Adrenal gland (tissue), 12 donors: Measurements from ENCODE around the gene SLC35C1. TPM values are rescaled to one million over a fixed set of nuclear protein-coding genes. Genes with fewer than 3 reads are reported as not detected.

ENCODE experiments used
- DNase-seq, 7 donors: peaks; one replicate each; pipeline ENCODE4 v3.0.0-alpha.2; 2019 to 2020
- H3K27ac ChIP-seq, 5 donors: fragments of 200-600 bp; sonication (generic) in 4 of 5; 1 replicate in 3 of 5; 2 replicates in 2 of 5; pipeline versions ENCODE4 v1.5.1 to v1.8.0; 2016 to 2020; ENCODE audit warnings: mild to moderate bottlenecking in 1 of 5
- H3K27me3 ChIP-seq: fragments of 200-600 bp; 2 replicates; pipeline ENCODE4 v1.8.0; 2021
- H3K36me3 ChIP-seq, 2 donors: fragments of 200-600 bp; replicated peaks in 1 of 2; 1 replicate in 1 of 2; 2 replicates in 1 of 2; pipeline versions ENCODE4 v1.5.1 to v1.8.0; 2018 to 2022
- H3K4me1 ChIP-seq, 2 donors: fragments of 200-600 bp; replicated peaks in 1 of 2; 1 replicate in 1 of 2; 2 replicates in 1 of 2; pipeline versions ENCODE4 v1.5.1 to v1.8.0; 2018 to 2021
- H3K4me3 ChIP-seq, 4 donors: fragments of 200-600 bp; sonication (generic) in 3 of 4; one replicate each; pipeline ENCODE4 v1.5.1; 2016 to 2018
- H3K9me3 ChIP-seq, 3 donors: fragments of 200-600 bp; sonication (generic) in 1 of 3; replicated peaks in 1 of 3; 1 replicate in 2 of 3; 2 replicates in 1 of 3; pipeline versions ENCODE4 v1.5.1 to v1.8.0; 2016 to 2021
- CTCF ChIP-seq, 6 experiments: fragments of 450-650 bp in 4 of 6; fragments of 200-600 bp in 2 of 6; sonication (generic) in 1 of 6; IDR thresholded peaks; 1 replicate in 5 of 6; 2 replicates in 1 of 6; pipeline versions ENCODE4 v1.5.1 to v1.8.0; 2016 to 2021; ENCODE audit warnings: antibody characterized with exemption in 6 of 6, mild to moderate bottlenecking in 2 of 6, moderate library complexity in 1 of 6
- POLR2A ChIP-seq, 2 donors: fragments of 450-650 bp; IDR thresholded peaks; one replicate each; pipeline ENCODE4 v1.6.1; 2017; ENCODE audit warnings: antibody characterized with exemption in 2 of 2, mild to moderate bottlenecking in 2 of 2, moderate library complexity in 1 of 2
- WGBS, 4 donors: extraction: QIAGEN DNeasy Blood & Tissue Kit in 2 of 4; methylation state at CpG; one replicate each; pipeline versions ENCODE4 v1.1.5 to v1.1.7; 2013 to 2017; 5-methylcytosine and 5-hydroxymethylcytosine counted together
- intact Hi-C, 2 donors: fragments of 100-400 bp; cut with DNase I; formaldehyde crosslinking; loops; one replicate each; pipeline versions ENCODE4 v1.14.1 to v1.15.0; 2022 to 2023
- polyA plus RNA-seq, 3 donors: library from polyadenylated mRNA; stranded (reverse); fragments of 200-250 nt in 2 of 3; fragments of 350-450 nt in 1 of 3; fragmentation: Illumina TruSeq in 1 of 3; extraction: RNeasy Lipid Tissue Mini Kit (QIAGEN cat#74804) in 1 of 3; gene quantifications; one replicate each; pipeline ENCODE4 v1.2.3, GENCODE V29; 2013 to 2014
- total RNA-seq, 9 donors: library from RNA; depleted of rRNA in 4 of 9; stranded (reverse); fragments of >200 nt in 4 of 9; fragments of 120-200 nt in 1 of 9; fragmentation: NEBNext Ultra II Directional in 1 of 9; extraction: Animal tissue kit (Norgen Biotek cat#: 25700) in 1 of 9; gene quantifications; one replicate each; pipeline versions ENCODE4 v1.1.0 to v1.2.4, GENCODE V29; 2013 to 2023
- donor health status: healthy with polysubstance abuse.
- donor health status: Bipolar disorder and iron deficiency.
- donor health status: DM: yes; HTN: yes; CAD: no.
- donor health status: DM: no; HTN: no; CAD: no.
- donor health status: DM: no; HTN: no; CAD: no.
- donor health status: DM: yes; HTN: yes; CAD: no.

Gene SLC35C1
- total and polyA plus RNA-seq, 12 donors: 4.4 to 17.3 (median 10.1) TPM

- TF ChIP-seq CTCF (IDR thresholded peaks at IDR 0.05) (peak; percentile 84 to 95 (median 90)), POLR2A (IDR thresholded peaks at IDR 0.05) (no peak)
- peak; percentile 76 to 92 (median 87) for DNase-seq
- 3 to 4% (median 3%) methylated on average over 23 to 31 of the region's 31 CpGs for WGBS, 4 donors
- Histone ChIP-seq H3K4me1 (no peaks in the 10 kb centered on the region), H3K4me3 (peak overlapping the region in 2 of 4 donors; percentile 15 to 54), H3K9me3 (no peaks in the 10 kb centered on the region), H3K27me3 (no peaks in the 10 kb centered on the region), H3K27ac (peak overlapping the region in 2 of 5 donors; percentile 10 to 36), H3K36me3 (no peaks in the 10 kb centered on the region)
- intact Hi-C loops: loop anchor here in 1 of 2 donors (2.0 to 5.0 kb wide), 2 partner anchors 115 to 399 kb away; no protein-coding TSS in a partner anchor
These were observed 33.1 kb upstream of the SLC35C1 start for GRCh38 chr11:45771566-45772448.

GRCh38 chr11:45772449-45772774, 32.5 kb upstream of the SLC35C1 start:
- no peak for TF ChIP-seq CTCF (IDR thresholded peaks at IDR 0.05)
- no peak for TF ChIP-seq POLR2A (IDR thresholded peaks at IDR 0.05)

GRCh38 chr11:45772986-45773785, 31.8 kb upstream of the SLC35C1 start:
- WGBS, 4 donors: 66 to 74% (median 68%) methylated on average over 10 to 11 of the region's 11 CpGs
- no peaks in the 10 kb centered on the region for H3K9me3 ChIP-seq
- no peaks in the 10 kb centered on the region for H3K4me1 ChIP-seq
- peak in 1 of 7 donors; percentile 35 for DNase-seq
- no peak overlapping the region for H3K4me3 ChIP-seq
- intact Hi-C loops: loop anchor here in 1 of 2 donors (2.0 to 5.0 kb wide), 2 partner anchors 116 to 400 kb away; no protein-coding TSS in a partner anchor
- H3K27ac ChIP-seq: no peak overlapping the region
- H3K36me3 ChIP-seq: no peaks in the 10 kb centered on the region
- no peak for TF ChIP-seq CTCF (IDR thresholded peaks at IDR 0.05)
- TF ChIP-seq POLR2A (IDR thresholded peaks at IDR 0.05): no peak
- H3K27me3 ChIP-seq: no peaks in the 10 kb centered on the region

More at GRCh38 chr11:45772449-45772774, 32.5 kb upstream of the SLC35C1 start:
- intact Hi-C loops: loop anchor here in 1 of 2 donors (2.0 to 5.0 kb wide), 2 partner anchors 115 to 400 kb away; no protein-coding TSS in a partner anchor
- Histone ChIP-seq H3K27me3 (no peaks in the 10 kb centered on the region), H3K9me3 (no peaks in the 10 kb centered on the region), H3K4me1 (no peaks in the 10 kb centered on the region), H3K36me3 (no peaks in the 10 kb centered on the region), H3K27ac (no peak overlapping the region), H3K4me3 (no peak overlapping the region)
- WGBS, 4 donors: 48 to 61% (median 52%) methylated on average over 5 of the region's 5 CpGs
- no peak for DNase-seq
